Activated CD4-positive, alpha-beta T cell treated with anti-CD3 and anti-CD28 coated beads, Interleukin-2, amount 10 ng/mL, durations not matched to agents 24 days and 14 days (primary cell): ENCODE data around the gene BRMS1. TPM values are rescaled to one million over a fixed set of nuclear protein-coding genes. Genes with fewer than 3 reads are reported as not detected.
"Not testable (repeated sequence)": the region's sequence is repeated elsewhere in the genome, so short reads cannot be mapped to it uniquely, and the experiment has no call there.

Source experiments
- DNase-seq: peaks from one replicate; pipeline ENCODE4 v3.0.0; 2022
- H3K27ac Mint-ChIP-seq: one replicate; pipeline ENCODE4 v1.8.0; 2022; ENCODE audit warnings: mild to moderate bottlenecking, mixed read lengths
- H3K27me3 Mint-ChIP-seq: one replicate; pipeline ENCODE4 v1.8.0; 2022; ENCODE audit warnings: mixed read lengths
- H3K36me3 Mint-ChIP-seq: one replicate; pipeline ENCODE4 v1.8.0; 2022; ENCODE audit warnings: low read depth, mild to moderate bottlenecking, mixed read lengths
- H3K4me1 Mint-ChIP-seq: one replicate; pipeline ENCODE4 v1.8.0; 2021; ENCODE audit warnings: mixed read lengths
- H3K4me3 Mint-ChIP-seq: one replicate; pipeline ENCODE4 v1.8.0; 2022; ENCODE audit warnings: mild to moderate bottlenecking, moderate library complexity, mixed read lengths
- H3K9me3 Mint-ChIP-seq: one replicate; pipeline ENCODE4 v1.8.0; 2021; ENCODE audit warnings: mixed read lengths
- intact Hi-C: fragments of 100-400 bp; cut with micrococcal nuclease; formaldehyde crosslinking; loops from one replicate; pipeline ENCODE4 v1.15.1; 2023
- total RNA-seq: library from RNA; stranded (reverse); gene quantifications from 2 replicates; pipeline ENCODE4 v1.2.3, GENCODE V29; 2022

The BRMS1 gene
- total RNA-seq, 1 donor from 2014 or later = 55.6 TPM

- intact Hi-C loops = no loop called here
- H3K9me3 Mint-ChIP-seq = no peaks in the 10 kb centered on the region
- peaks cover 3% of the 10 kb centered on the region for H3K27me3 Mint-ChIP-seq
- H3K4me1 Mint-ChIP-seq = peaks cover 40% of the 10 kb centered on the region
- no peak for DNase-seq
- H3K36me3 Mint-ChIP-seq = no peaks in the 10 kb centered on the region
- no peak overlapping the region for H3K4me3 Mint-ChIP-seq
- no peak overlapping the region for H3K27ac Mint-ChIP-seq
These were observed 28.7 kb downstream of the BRMS1 start for GRCh38 chr11:66315921-66316811.

GRCh38 chr11:66315498-66315885, 29.4 kb downstream of the BRMS1 start:
- Mint-ChIP-seq H3K9me3 (no peaks in the 10 kb centered on the region), H3K27me3 (peaks cover 3% of the 10 kb centered on the region), H3K4me1 (peaks cover 40% of the 10 kb centered on the region), H3K36me3 (no peaks in the 10 kb centered on the region), H3K27ac (peak overlapping the region; percentile 53), H3K4me3 (peak overlapping the region; percentile 14)
- no peak for DNase-seq
- intact Hi-C loops = no loop called here

GRCh38 chr11:66314561-66315497, 30.1 kb downstream of the BRMS1 start:
- intact Hi-C loops = no loop called here
- H3K36me3 Mint-ChIP-seq = no peaks in the 10 kb centered on the region
- H3K4me3 Mint-ChIP-seq = peak overlapping the region; percentile 14
- no peak for DNase-seq
- H3K27ac Mint-ChIP-seq = peak overlapping the region; percentile 53
- H3K4me1 Mint-ChIP-seq = peaks cover 39% of the 10 kb centered on the region
- peaks cover 3% of the 10 kb centered on the region for H3K27me3 Mint-ChIP-seq
- no peaks in the 10 kb centered on the region for H3K9me3 Mint-ChIP-seq

GRCh38 chr11:66314186-66314501, 30.8 kb downstream of the BRMS1 start:
- peak overlapping the region; percentile 63 for H3K27ac Mint-ChIP-seq

GRCh38 chr11:66313321-66314185, 31.4 kb downstream of the BRMS1 start:
- Mint-ChIP-seq H3K4me3 (peak overlapping the region; percentile 91), H3K36me3 (no peaks in the 10 kb centered on the region), H3K27ac (peak overlapping the region; percentile 97), H3K4me1 (peaks cover 31% of the 10 kb centered on the region), H3K9me3 (no peaks in the 10 kb centered on the region), H3K27me3 (peaks cover 3% of the 10 kb centered on the region)
- intact Hi-C loops = no loop called here
- no peak for DNase-seq

More at GRCh38 chr11:66314186-66314501, 30.8 kb downstream of the BRMS1 start:
- intact Hi-C loops = no loop called here
- DNase-seq = no peak
- peaks cover 3% of the 10 kb centered on the region for H3K27me3 Mint-ChIP-seq
- peaks cover 36% of the 10 kb centered on the region for H3K4me1 Mint-ChIP-seq
- peak overlapping the region; percentile 63 for H3K4me3 Mint-ChIP-seq
- H3K9me3 Mint-ChIP-seq = no peaks in the 10 kb centered on the region
- H3K36me3 Mint-ChIP-seq = no peaks in the 10 kb centered on the region

GRCh38 chr11:66312549-66313320, 32.2 kb downstream of the BRMS1 start:
- peak; percentile 99 for DNase-seq
- intact Hi-C loops = loop anchor here (1.0 kb wide), 4 partner anchors 16 to 77 kb away; partner anchors contain the start of genes BRMS1 and YIF1A

GRCh38 chr11:66311965-66312548, 32.8 kb downstream of the BRMS1 start:
- peak; percentile 99 for DNase-seq
- no peaks in the 10 kb centered on the region for H3K9me3 Mint-ChIP-seq
- H3K27me3 Mint-ChIP-seq = peaks cover 7% of the 10 kb centered on the region
- no peaks in the 10 kb centered on the region for H3K36me3 Mint-ChIP-seq
- H3K4me1 Mint-ChIP-seq = peaks cover 19% of the 10 kb centered on the region
- H3K27ac Mint-ChIP-seq = peak overlapping the region; percentile 97
- H3K4me3 Mint-ChIP-seq = peak overlapping the region; percentile 91
- intact Hi-C loops = loop anchor here (1.0 kb wide), 4 partner anchors 16 to 77 kb away; partner anchors contain the start of genes BRMS1 and YIF1A

More at GRCh38 chr11:66312549-66313320, 32.2 kb downstream of the BRMS1 start:
- Mint-ChIP-seq H3K9me3 (no peaks in the 10 kb centered on the region), H3K4me3 (peak overlapping the region; percentile 91), H3K4me1 (peaks cover 24% of the 10 kb centered on the region), H3K27me3 (peaks cover 3% of the 10 kb centered on the region), H3K36me3 (no peaks in the 10 kb centered on the region), H3K27ac (peak overlapping the region; percentile 97)

- Mint-ChIP-seq H3K27ac (peak overlapping the region; percentile 97), H3K4me3 (peak overlapping the region; percentile 91), H3K4me1 (peaks cover 19% of the 10 kb centered on the region), H3K36me3 (no peaks in the 10 kb centered on the region), H3K27me3 (peaks cover 8% of the 10 kb centered on the region), H3K9me3 (no peaks in the 10 kb centered on the region)
- DNase-seq = no peak
- intact Hi-C loops = no loop called here
These were observed 33.4 kb downstream of the BRMS1 start for GRCh38 chr11:66311470-66311964.

- peaks cover 19% of the 10 kb centered on the region for H3K4me1 Mint-ChIP-seq
- H3K27ac Mint-ChIP-seq, H3K36me3 Mint-ChIP-seq, H3K4me3 Mint-ChIP-seq, intact Hi-C loops, H3K9me3 Mint-ChIP-seq, DNase-seq, H3K27me3 Mint-ChIP-seq: not testable (repeated sequence)
These were observed 34.0 kb downstream of the BRMS1 start for GRCh38 chr11:66310803-66311440.

GRCh38 chr11:66310324-66310723, 34.6 kb downstream of the BRMS1 start:
- Mint-ChIP-seq H3K27me3 (peaks cover 6% of the 10 kb centered on the region), H3K4me1 (peaks cover 17% of the 10 kb centered on the region)
- intact Hi-C loops = no loop called here

GRCh38 chr11:66309475-66309874, 35.4 kb downstream of the BRMS1 start:
- no peak overlapping the region for H3K27ac Mint-ChIP-seq
- H3K36me3 Mint-ChIP-seq = no peaks in the 10 kb centered on the region
- peaks cover 5% of the 10 kb centered on the region for H3K27me3 Mint-ChIP-seq
- no peak overlapping the region for H3K4me3 Mint-ChIP-seq
- DNase-seq = no peak
- intact Hi-C loops = no loop called here
- no peaks in the 10 kb centered on the region for H3K9me3 Mint-ChIP-seq
- H3K4me1 Mint-ChIP-seq = peaks cover 14% of the 10 kb centered on the region

More at GRCh38 chr11:66310324-66310723, 34.6 kb downstream of the BRMS1 start:
- Mint-ChIP-seq H3K4me3 (no peak overlapping the region), H3K9me3 (no peaks in the 10 kb centered on the region), H3K36me3 (no peaks in the 10 kb centered on the region), H3K27ac (no peak overlapping the region)
- no peak for DNase-seq

- H3K9me3 Mint-ChIP-seq = no peaks in the 10 kb centered on the region
- DNase-seq = no peak
- no peaks in the 10 kb centered on the region for H3K4me1 Mint-ChIP-seq
- H3K27me3 Mint-ChIP-seq = peaks cover 5% of the 10 kb centered on the region
- no peak overlapping the region for H3K27ac Mint-ChIP-seq
- no peak overlapping the region for H3K4me3 Mint-ChIP-seq
- H3K36me3 Mint-ChIP-seq = no peaks in the 10 kb centered on the region
- intact Hi-C loops = no loop called here
These were observed 42.2 kb downstream of the BRMS1 start for GRCh38 chr11:66302656-66303055.
